Endodermal cell (in vitro differentiated cells): ENCODE measurements around the gene TMEM17. TPM values are rescaled to one million over a fixed set of nuclear protein-coding genes. Genes with fewer than 3 reads are reported as not detected.

Experiments
- DNase-seq: peaks from one replicate; pipeline ENCODE4 v3.0.0-alpha.2; 2017
- H3K27ac ChIP-seq: 2 replicates; pipeline ENCODE4 v1.5.1; 2013; ENCODE audit warnings: mild to moderate bottlenecking, low read depth, low read length, moderate library complexity
- H3K27me3 ChIP-seq: 2 replicates; pipeline ENCODE4 v1.6.1; 2013; ENCODE audit warnings: mild to moderate bottlenecking, low read length, moderate library complexity; ENCODE audit not compliant: insufficient read depth, control insufficient read depth, poor library complexity, severe bottlenecking
- H3K36me3 ChIP-seq: 2 replicates; pipeline ENCODE4 v1.7.0; 2013; ENCODE audit warnings: mild to moderate bottlenecking, low read length, moderate library complexity; ENCODE audit not compliant: control insufficient read depth, insufficient read depth
- H3K4me1 ChIP-seq: one replicate; pipeline ENCODE4 v1.7.0; 2013; ENCODE audit warnings: low read length; ENCODE audit not compliant: control insufficient read depth, insufficient read depth
- H3K4me3 ChIP-seq: 2 replicates; pipeline ENCODE4 v1.5.1; 2013; ENCODE audit warnings: mild to moderate bottlenecking, low read length, moderate library complexity
- H3K9ac ChIP-seq: 2 replicates; pipeline ENCODE4 v1.6.1; 2013; ENCODE audit warnings: mild to moderate bottlenecking, low read length, moderate library complexity; ENCODE audit not compliant: poor library complexity, severe bottlenecking; ENCODE audit errors: extremely low read depth
- H3K9me3 ChIP-seq: 2 replicates; pipeline ENCODE4 v1.6.1; 2013; ENCODE audit warnings: mild to moderate bottlenecking, low read length, moderate library complexity; ENCODE audit not compliant: control insufficient read depth
- H3K27ac Mint-ChIP-seq: 2 replicates; pipeline ENCODE4 v1.8.0; 2020; ENCODE audit warnings: mixed read lengths
- H3K27me3 Mint-ChIP-seq: 2 replicates; pipeline ENCODE4 v1.8.0; 2021; ENCODE audit warnings: mild to moderate bottlenecking, mixed read lengths; ENCODE audit not compliant: insufficient read depth
- H3K36me3 Mint-ChIP-seq: 2 replicates; pipeline ENCODE4 v1.8.0; 2020; ENCODE audit warnings: low read depth, mixed read lengths
- H3K4me1 Mint-ChIP-seq: 2 replicates; pipeline ENCODE4 v1.8.0; 2020; ENCODE audit warnings: mixed read lengths
- H3K4me3 Mint-ChIP-seq: 2 replicates; pipeline ENCODE4 v1.8.0; 2020; ENCODE audit warnings: mild to moderate bottlenecking, moderate library complexity, mixed read lengths
- H3K9me3 Mint-ChIP-seq: 2 replicates; pipeline ENCODE4 v1.8.0; 2020; ENCODE audit warnings: mild to moderate bottlenecking, mixed read lengths
- CTCF ChIP-seq: fragments of 200-600 bp; sonication (generic); conservative IDR thresholded peaks from 2 replicates; pipeline ENCODE4 v1.5.0; 2021; ENCODE audit warnings: antibody characterized with exemption, mild to moderate bottlenecking
- WGBS, 2 experiments: methylation state at CpG; one replicate each; pipeline versions ENCODE4 v1.1.5 to v1.1.7; 2013; ENCODE audit warnings: missing lambda C conversion rate in 2 of 2, mixed read lengths in 1 of 2; ENCODE audit not compliant: insufficient coverage in 1 of 2, insufficient read length in 1 of 2; 5-methylcytosine and 5-hydroxymethylcytosine counted together
- total RNA-seq, 2 donors: library from RNA; stranded (reverse); fragmentation: NEBNext Ultra II Directional in 1 of 2; extraction: Animal tissue kit (Norgen Biotek cat#: 25700) in 1 of 2; gene quantifications; 2 replicates in 1 of 2; 3 replicates in 1 of 2; pipeline ENCODE4 v1.2.1, GENCODE V29; 2021

The TMEM17 gene
- total RNA-seq, 2 donors from 2014 or later, result 1.8 to 2.0 TPM

DNA sequence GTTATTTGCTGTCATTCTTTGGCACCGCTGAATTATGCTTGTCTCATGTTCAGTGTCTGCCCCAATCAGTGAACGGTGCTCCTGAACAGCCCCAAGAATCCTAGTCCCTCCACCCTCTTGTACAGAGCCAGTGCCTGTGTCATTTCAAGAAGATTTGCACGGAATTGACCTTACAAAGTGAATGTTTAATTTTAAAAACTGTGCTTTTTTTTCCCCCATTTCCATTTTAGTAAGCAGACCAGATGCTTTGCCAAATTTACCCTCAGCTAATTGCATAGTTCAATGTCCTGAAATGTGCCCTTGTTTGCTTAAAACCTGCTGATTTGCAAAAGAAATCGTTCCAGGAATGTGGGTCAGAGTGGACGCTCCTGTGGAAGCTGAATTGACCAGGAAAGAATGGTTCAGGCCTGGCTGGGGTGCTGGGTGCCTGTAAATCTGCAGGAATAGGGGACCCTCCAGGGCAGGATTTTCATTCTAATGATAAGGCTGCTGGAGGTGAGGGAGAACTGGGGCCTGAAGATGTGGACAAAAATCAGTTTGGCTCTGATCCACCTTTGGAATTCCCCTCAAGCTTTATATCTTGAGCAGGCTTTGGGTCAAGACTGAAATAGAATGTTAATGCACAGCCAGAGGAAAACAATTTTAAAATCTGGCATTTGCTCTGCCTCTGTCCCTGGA is 20.1 kb downstream of the TMEM17 start:
- Histone ChIP-seq H3K9me3 (no peaks in the 10 kb centered on the region), H3K36me3 (no peaks in the 10 kb centered on the region), H3K4me1 (no peaks in the 10 kb centered on the region), H3K9ac (no peak overlapping the region), H3K27me3 (no peaks in the 10 kb centered on the region), H3K4me3 (no peak overlapping the region), H3K27ac (no peak overlapping the region)
- peaks cover 2% of the 10 kb centered on the region for H3K4me1 Mint-ChIP-seq
- 88 to 92% methylated on average over 4 to 5 of the region's 5 CpGs for WGBS, 2 experiments
- H3K36me3 Mint-ChIP-seq, result no peaks in the 10 kb centered on the region
- no peaks in the 10 kb centered on the region for H3K9me3 Mint-ChIP-seq
- no peak overlapping the region for H3K27ac Mint-ChIP-seq
- no peak overlapping the region for H3K4me3 Mint-ChIP-seq
- no peak for TF ChIP-seq CTCF
- DNase-seq, result no peak
- no peaks in the 10 kb centered on the region for H3K27me3 Mint-ChIP-seq

- Mint-ChIP-seq H3K9me3 (no peaks in the 10 kb centered on the region), H3K4me1 (peaks cover 2% of the 10 kb centered on the region), H3K27ac (no peak overlapping the region), H3K27me3 (no peaks in the 10 kb centered on the region), H3K4me3 (no peak overlapping the region), H3K36me3 (no peaks in the 10 kb centered on the region)
- Histone ChIP-seq H3K27ac (no peak overlapping the region), H3K9me3 (no peaks in the 10 kb centered on the region), H3K4me1 (no peaks in the 10 kb centered on the region), H3K27me3 (no peaks in the 10 kb centered on the region), H3K36me3 (no peaks in the 10 kb centered on the region), H3K4me3 (no peak overlapping the region), H3K9ac (no peak overlapping the region)
- no peak for TF ChIP-seq CTCF
- 86 to 94% methylated on average over 5 to 6 of the region's 6 CpGs for WGBS, 2 experiments
- DNase-seq, result no peak
Measured at GRCh38 chr2:62482558-62483352, 23.2 kb downstream of the TMEM17 start.

DNA sequence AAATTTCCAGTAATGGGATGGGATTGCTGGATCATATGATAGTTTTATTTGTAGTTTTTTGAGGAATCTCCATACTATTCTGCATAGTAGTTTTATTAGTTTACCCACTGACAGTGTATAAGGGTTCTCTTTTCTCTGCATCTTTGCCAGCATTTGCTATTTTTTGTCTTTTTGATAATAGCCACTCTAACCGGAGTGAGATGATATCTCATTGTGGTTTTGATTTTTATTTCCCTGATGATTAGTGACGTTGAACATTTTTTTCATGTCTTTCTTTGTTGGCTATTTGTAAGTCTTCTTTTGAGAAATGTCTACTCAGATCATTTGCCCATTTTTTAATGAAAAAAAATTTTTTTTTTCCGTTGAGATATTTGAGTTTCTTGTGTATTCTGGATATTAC is 26.1 kb downstream of the TMEM17 start:
- peaks cover 16% of the 10 kb centered on the region for H3K4me1 Mint-ChIP-seq
- no peak for TF ChIP-seq CTCF
- no peaks in the 10 kb centered on the region for H3K9me3 Mint-ChIP-seq

More for the DNA sequence above, 26.1 kb downstream of the TMEM17 start:
- DNase-seq, result no peak
- Histone ChIP-seq H3K4me1 (no peaks in the 10 kb centered on the region), H3K27ac (no peak overlapping the region), H3K9me3 (no peaks in the 10 kb centered on the region), H3K27me3 (no peaks in the 10 kb centered on the region), H3K36me3 (no peaks in the 10 kb centered on the region), H3K9ac (no peak overlapping the region), H3K4me3 (no peak overlapping the region)
- 95 to 100% methylated on average over 1 to 3 of the region's 3 CpGs for WGBS, 2 experiments
- Mint-ChIP-seq H3K36me3 (no peaks in the 10 kb centered on the region), H3K27ac (no peak overlapping the region), H3K4me3 (no peak overlapping the region), H3K27me3 (no peaks in the 10 kb centered on the region)
